Measurements from ENCODE around the gene FOXK1. TPM values are rescaled to one million over a fixed set of nuclear protein-coding genes. Genes with fewer than 3 reads are reported as not detected.
A peak's percentile ranks its signal among the peaks of the same experiment; 100 is the strongest.

Gene FOXK1
- total and polyA plus RNA-seq, 8 donors: 2.9 to 88.1 (median 21.6) TPM

GRCh38 chr7:4775250-4775847 lies 93.3 kb downstream of the FOXK1 start, which contains the start of gene AP5Z1:
Gene AP5Z1 (plus strand): TSS chr7:4775623. CDS start chr7:4775716, 93 bp downstream.
- peak within 1 kb of the TSS; percentile 91 to 98 (median 94) for H3K4me3 ChIP-seq
- no peaks in the 10 kb centered on the region for H3K9me3 ChIP-seq
- intact Hi-C loops (cut with DNase I; ENCODE audit: low total_unique reads): no loop called here
- H3K27me3 ChIP-seq: no peaks in the 10 kb centered on the region
- peaks cover 21 to 63% (median 40%) of the 10 kb centered on the region in 4 donors for H3K4me1 ChIP-seq
- H3K36me3 ChIP-seq: peaks cover 0 to 20% (median 3%) of the 10 kb centered on the region in 4 donors
- TF ChIP-seq POLR2AphosphoS5 (IDR thresholded peaks at IDR 0.05): peak; percentile 86 to 97 (median 91)
- peak in 1 of 7 experiments; percentile 19 for TF ChIP-seq CTCF (IDR thresholded peaks at IDR 0.05)
- TF ChIP-seq EP300 (IDR thresholded peaks at IDR 0.05): no peak
- peak in 2 of 4 donors; percentile 71 to 74 for TF ChIP-seq POLR2A (IDR thresholded peaks at IDR 0.05)
- 0 to 1% (median 0%) methylated on average over 28 to 55 of the region's 55 CpGs for WGBS, 5 donors
- DNase-seq: peak; percentile 96 to 99
- peak within 1 kb of the TSS; percentile 95 to 99 (median 96) for H3K27ac ChIP-seq

- H3K4me1 ChIP-seq: peaks cover 21 to 56% (median 38%) of the 10 kb centered on the region in 4 donors
- DNase-seq: peak; percentile 41 to 70
- WGBS, 5 donors: 14 to 19% (median 17%) methylated on average over 30 to 32 of the region's 32 CpGs
- H3K9me3 ChIP-seq: no peaks in the 10 kb centered on the region
- H3K4me3 ChIP-seq: peak overlapping the region; percentile 91 to 98 (median 94)
- H3K27me3 ChIP-seq: no peaks in the 10 kb centered on the region
- H3K36me3 ChIP-seq: peaks cover 4 to 27% (median 9%) of the 10 kb centered on the region in 4 donors
- TF ChIP-seq CTCF (IDR thresholded peaks at IDR 0.05) (no peak), POLR2AphosphoS5 (IDR thresholded peaks at IDR 0.05) (no peak), POLR2A (IDR thresholded peaks at IDR 0.05) (no peak), EP300 (IDR thresholded peaks at IDR 0.05) (no peak)
- peak overlapping the region; percentile 95 to 99 (median 96) for H3K27ac ChIP-seq
- intact Hi-C loops (cut with DNase I; ENCODE audit: low total_unique reads): no loop called here
Measured at GRCh38 chr7:4775848-4776623, 93.9 kb downstream of the FOXK1 start.

GRCh38 chr7:4779118-4779517 lies 97.0 kb downstream of the FOXK1 start:
- Histone ChIP-seq H3K27me3 (no peaks in the 10 kb centered on the region), H3K4me3 (no peak overlapping the region), H3K9me3 (no peaks in the 10 kb centered on the region), H3K4me1 (peaks cover 18 to 40% (median 28%) of the 10 kb centered on the region in 4 donors), H3K27ac (no peak overlapping the region), H3K36me3 (peaks cover 33 to 50% (median 40%) of the 10 kb centered on the region in 4 donors)
- 88 to 96% (median 94%) methylated on average over 5 of the region's 5 CpGs for WGBS, 5 donors
- TF ChIP-seq EP300 (IDR thresholded peaks at IDR 0.05): no peak
- TF ChIP-seq CTCF (IDR thresholded peaks at IDR 0.05): no peak
- no peak for TF ChIP-seq POLR2A (IDR thresholded peaks at IDR 0.05)
- TF ChIP-seq POLR2AphosphoS5 (IDR thresholded peaks at IDR 0.05): no peak
- no peak for DNase-seq
- intact Hi-C loops (cut with DNase I; ENCODE audit: low total_unique reads): no loop called here

- Histone ChIP-seq H3K9me3 (no peaks in the 10 kb centered on the region), H3K4me3 (no peak overlapping the region), H3K27ac (no peak overlapping the region), H3K36me3 (peaks cover 57 to 74% (median 64%) of the 10 kb centered on the region in 4 donors), H3K27me3 (no peaks in the 10 kb centered on the region), H3K4me1 (peaks cover 6 to 26% (median 15%) of the 10 kb centered on the region in 4 donors)
- no peak for DNase-seq
- 93 to 96% (median 95%) methylated on average over 8 to 27 of the region's 27 CpGs for WGBS, 5 donors
- intact Hi-C loops (cut with DNase I; ENCODE audit: low total_unique reads): no loop called here
- TF ChIP-seq POLR2AphosphoS5 (IDR thresholded peaks at IDR 0.05) (no peak), POLR2A (IDR thresholded peaks at IDR 0.05) (no peak), CTCF (IDR thresholded peaks at IDR 0.05) (no peak), EP300 (IDR thresholded peaks at IDR 0.05) (no peak)
Measured at GRCh38 chr7:4781366-4782069, 99.4 kb downstream of the FOXK1 start.
